ENCODE results near the gene AK8. TPM values are rescaled to one million over a fixed set of nuclear protein-coding genes. Genes with fewer than 3 reads are reported as not detected.

AK8 gene
- total and polyA plus RNA-seq, 12 donors = 0.09 to 1.0 (median 0.21) TPM; not detected in 6

DNA sequence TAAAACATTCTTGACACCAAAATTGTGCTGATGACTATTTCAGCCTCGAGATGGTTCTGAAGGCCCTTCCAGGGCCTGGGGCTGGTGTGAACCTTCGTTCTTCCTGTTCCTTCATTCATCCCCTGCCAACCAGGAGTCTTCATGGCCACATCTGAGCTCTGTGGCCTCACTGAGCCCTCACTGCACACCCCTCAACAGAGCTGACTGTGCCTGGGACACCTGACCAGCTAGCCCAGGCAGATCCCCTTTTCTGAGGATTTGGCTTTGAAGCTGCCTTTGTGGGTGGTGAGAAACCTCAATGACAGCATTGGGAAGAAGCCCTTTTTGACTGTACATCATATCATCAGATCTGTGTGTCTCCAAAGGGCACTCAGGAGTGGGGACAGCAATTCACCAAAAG is 13.8 kb downstream of the AK8 start:
- H3K4me3 ChIP-seq = no peak overlapping the region
- intact Hi-C loops (cut with DNase I) = no loop called here
- ATAC-seq (no peak), DNase-seq (no peak)
- no peaks in the 10 kb centered on the region for H3K9me3 ChIP-seq
- H3K27ac ChIP-seq = no peak overlapping the region
- no peaks in the 10 kb centered on the region for H3K4me1 ChIP-seq
- TF ChIP-seq, protein P1, sequence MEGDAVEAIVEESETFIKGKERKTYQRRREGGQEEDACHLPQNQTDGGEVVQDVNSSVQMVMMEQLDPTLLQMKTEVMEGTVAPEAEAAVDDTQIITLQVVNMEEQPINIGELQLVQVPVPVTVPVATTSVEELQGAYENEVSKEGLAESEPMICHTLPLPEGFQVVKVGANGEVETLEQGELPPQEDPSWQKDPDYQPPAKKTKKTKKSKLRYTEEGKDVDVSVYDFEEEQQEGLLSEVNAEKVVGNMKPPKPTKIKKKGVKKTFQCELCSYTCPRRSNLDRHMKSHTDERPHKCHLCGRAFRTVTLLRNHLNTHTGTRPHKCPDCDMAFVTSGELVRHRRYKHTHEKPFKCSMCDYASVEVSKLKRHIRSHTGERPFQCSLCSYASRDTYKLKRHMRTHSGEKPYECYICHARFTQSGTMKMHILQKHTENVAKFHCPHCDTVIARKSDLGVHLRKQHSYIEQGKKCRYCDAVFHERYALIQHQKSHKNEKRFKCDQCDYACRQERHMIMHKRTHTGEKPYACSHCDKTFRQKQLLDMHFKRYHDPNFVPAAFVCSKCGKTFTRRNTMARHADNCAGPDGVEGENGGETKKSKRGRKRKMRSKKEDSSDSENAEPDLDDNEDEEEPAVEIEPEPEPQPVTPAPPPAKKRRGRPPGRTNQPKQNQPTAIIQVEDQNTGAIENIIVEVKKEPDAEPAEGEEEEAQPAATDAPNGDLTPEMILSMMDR (IDR thresholded peaks at IDR 0.05) = no peak
- no peaks in the 10 kb centered on the region for H3K36me3 ChIP-seq
- 75 to 87% methylated on average over 2 of the region's 2 CpGs for WGBS, 2 donors
- H3K27me3 ChIP-seq = no peaks in the 10 kb centered on the region

DNA sequence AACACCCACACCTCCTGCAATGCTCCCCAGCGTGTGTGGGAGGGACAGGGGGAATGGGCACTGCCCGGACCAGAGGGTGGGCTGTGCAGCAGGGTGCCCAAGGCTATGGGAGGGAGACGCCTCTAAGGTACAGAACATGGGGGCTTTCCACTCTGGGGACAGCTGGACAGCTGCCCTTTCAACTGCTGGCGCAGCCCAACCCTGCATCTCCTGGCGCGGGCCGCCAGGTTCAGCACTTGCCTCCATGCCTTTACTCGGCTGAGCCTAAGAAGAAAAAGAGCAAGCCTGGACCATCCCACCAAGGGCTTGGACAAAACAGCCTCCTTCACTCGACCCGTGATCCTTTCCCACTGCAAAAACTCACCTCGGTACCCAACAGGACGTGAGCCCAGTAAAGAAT is 15.0 kb downstream of the AK8 start:
- intact Hi-C loops (cut with DNase I) = no loop called here
- DNase-seq (no peak), ATAC-seq (no peak)
- H3K9me3 ChIP-seq = no peaks in the 10 kb centered on the region
- WGBS, 2 donors = 87 to 88% methylated on average over 12 of the region's 12 CpGs
- TF ChIP-seq, protein P1 (IDR thresholded peaks at IDR 0.05) = no peak
- H3K27me3 ChIP-seq = peaks cover 0 to 2% (median 0%) of the 10 kb centered on the region in 7 donors
- no peak overlapping the region for H3K27ac ChIP-seq
- no peaks in the 10 kb centered on the region for H3K36me3 ChIP-seq
- H3K4me3 ChIP-seq = no peak overlapping the region
- H3K4me1 ChIP-seq = peaks cover 0 to under 1% (median 0%) of the 10 kb centered on the region in 9 donors

DNA sequence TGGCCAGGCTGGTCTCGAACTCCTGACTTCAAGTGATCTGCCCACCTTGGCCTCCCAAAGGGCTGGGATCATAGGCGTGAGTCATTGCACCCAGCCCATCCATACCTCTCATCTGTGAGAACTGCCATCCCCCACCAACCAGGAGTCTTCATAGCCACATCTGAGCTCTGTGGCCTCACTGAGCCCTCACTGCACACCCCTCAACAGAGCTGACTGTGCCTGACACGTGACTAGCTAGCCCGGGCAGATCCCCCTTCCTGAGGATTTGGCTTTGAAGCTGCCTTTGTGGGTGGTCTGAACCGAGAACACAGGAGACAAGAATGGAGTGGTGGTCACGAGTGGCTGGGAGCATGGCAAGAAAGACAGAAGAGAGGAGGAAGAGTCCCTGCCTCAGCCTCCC is 15.6 kb downstream of the AK8 start:
- Histone ChIP-seq H3K27ac (no peak overlapping the region), H3K36me3 (no peaks in the 10 kb centered on the region), H3K4me1 (peaks cover 0 to 6% (median 5%) of the 10 kb centered on the region in 9 donors), H3K9me3 (no peaks in the 10 kb centered on the region), H3K4me3 (no peak overlapping the region), H3K27me3 (peaks cover 0 to 7% (median 0%) of the 10 kb centered on the region in 7 donors)
- TF ChIP-seq, protein P1 (IDR thresholded peaks at IDR 0.05) = no peak
- intact Hi-C loops (cut with DNase I) = no loop called here
- 75 to 80% methylated on average over 6 of the region's 6 CpGs for WGBS, 2 donors
- DNase-seq = no peak
- no peak for ATAC-seq

DNA sequence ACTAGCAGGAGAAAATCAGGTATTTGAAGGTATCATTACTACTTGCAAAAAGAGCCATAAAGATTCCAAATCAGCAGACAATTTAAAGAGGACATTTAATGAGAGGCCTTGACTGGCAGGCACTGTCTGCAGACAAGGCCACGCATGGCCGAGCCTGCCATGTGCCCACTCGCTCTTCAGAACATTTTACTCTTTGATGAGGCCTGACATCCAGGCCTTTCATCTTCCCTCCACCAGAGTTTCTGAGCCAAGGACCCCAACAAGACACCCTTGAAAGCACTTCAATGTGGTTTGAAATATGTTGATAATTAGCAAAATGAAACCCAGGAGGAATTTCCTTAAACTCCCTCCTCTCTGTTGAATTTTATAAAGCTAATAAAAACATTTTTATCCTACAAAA is 16.4 kb downstream of the AK8 start:
- H3K9me3 ChIP-seq = no peaks in the 10 kb centered on the region
- peaks cover 0 to 13% (median 10%) of the 10 kb centered on the region in 9 donors for H3K4me1 ChIP-seq
- no peak overlapping the region for H3K27ac ChIP-seq
- H3K4me3 ChIP-seq = no peak overlapping the region
- peaks cover 0 to 8% (median 0%) of the 10 kb centered on the region in 7 donors for H3K27me3 ChIP-seq
- intact Hi-C loops (cut with DNase I) = no loop called here
- no peak for ATAC-seq
- 89 to 94% methylated on average over 3 of the region's 3 CpGs for WGBS, 2 donors
- no peaks in the 10 kb centered on the region for H3K36me3 ChIP-seq
- DNase-seq = no peak
- TF ChIP-seq, protein P1 (IDR thresholded peaks at IDR 0.05) = no peak
